ENCODE results near the gene SUCLG2.

- TF ChIP-seq MYC (IDR thresholded peaks at IDR 0.05; ENCODE audit: borderline replicate concordance, low read length) (no peak), JUN (IDR thresholded peaks at IDR 0.05) (no peak), SMC3 (IDR thresholded peaks at IDR 0.05) (no peak), MAX (IDR thresholded peaks at IDR 0.05) (no peak), CTCF (IDR thresholded peaks at IDR 0.05) (no peak), ESRRA (IDR thresholded peaks at IDR 0.05; ENCODE audit: borderline replicate concordance, low read length) (no peak), BCL3 (IDR thresholded peaks at IDR 0.05) (no peak), POLR2A (IDR thresholded peaks at IDR 0.05; ENCODE audit: low read length) (no peak), PHF8 (IDR thresholded peaks at IDR 0.05; ENCODE audit: borderline replicate concordance, low read depth) (no peak), ELK1 (IDR thresholded peaks at IDR 0.05; ENCODE audit: low read depth, low read length) (no peak), BHLHE40 (IDR thresholded peaks at IDR 0.05; ENCODE audit: low read depth, low read length) (no peak), EP300 (IDR thresholded peaks at IDR 0.05) (no peak)
Measured at GRCh38 chr3:67458896-67459530, 195.4 kb downstream of the SUCLG2 start.
